Erythroblast (primary cell): ENCODE data around the gene TCF3.

Experiments used
- GATA1 ChIP-seq: IDR thresholded peaks from 2 replicates; pipeline ENCODE4 v1.6.1; 2011; ENCODE audit warnings: low read depth, mild to moderate bottlenecking, control low read depth, low read length, moderate library complexity
- POLR2A ChIP-seq: IDR thresholded peaks from 2 replicates; pipeline ENCODE4 v1.6.1; 2011; ENCODE audit warnings: mild to moderate bottlenecking, low read length

DNA sequence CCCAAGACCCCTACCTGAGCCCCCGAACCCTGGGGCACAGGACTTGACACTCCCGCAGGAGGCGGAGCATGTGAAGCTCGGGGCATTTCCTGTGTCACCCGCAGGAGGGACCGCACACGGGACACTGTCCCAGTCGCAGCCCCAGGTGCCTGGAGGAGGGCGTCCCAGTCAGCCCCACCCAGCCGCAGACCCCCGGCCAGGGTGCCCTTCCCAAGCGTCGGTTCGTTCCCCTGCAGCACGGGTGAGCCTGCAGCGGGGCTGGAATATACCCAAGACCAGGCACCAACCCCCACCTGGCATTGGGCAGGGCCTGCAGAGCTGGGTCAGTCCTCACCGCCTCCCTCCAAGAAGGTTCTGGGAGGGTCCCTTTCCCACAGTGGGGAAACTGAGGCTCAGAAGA is 21.6 kb downstream of the TCF3 start:
- no peak for TF ChIP-seq POLR2A
- no peak for TF ChIP-seq GATA1
